Erythroblast (primary cell): ENCODE data around the gene EHF.

Source experiments
- GATA1 ChIP-seq: IDR thresholded peaks from 2 replicates; pipeline ENCODE4 v1.6.1; 2011; ENCODE audit warnings: low read depth, mild to moderate bottlenecking, control low read depth, low read length, moderate library complexity
- POLR2A ChIP-seq: IDR thresholded peaks from 2 replicates; pipeline ENCODE4 v1.6.1; 2011; ENCODE audit warnings: mild to moderate bottlenecking, low read length

- TF ChIP-seq POLR2A: no peak
- TF ChIP-seq GATA1: no peak
These were observed 55.3 kb downstream of the EHF start for GRCh38 chr11:34676227-34676626.
